ENCODE measurements around the gene RPL34. TPM values are rescaled to one million over a fixed set of nuclear protein-coding genes. Genes with fewer than 3 reads are reported as not detected.
"Not testable (repeated sequence)": the region's sequence is repeated elsewhere in the genome, so short reads cannot be mapped to it uniquely, and the experiment has no call there.

Gene RPL34
- 1,000 to 10,000 TPM; 1,695 to 1,802 TPM for total RNA-seq

- Mint-ChIP-seq H3K27ac (peak within 1 kb of the TSS; percentile 97 to 99), H3K36me3 (peaks cover 48 to 73% of the 10 kb centered on the region in 2 donors), H3K9me3 (no peaks in the 10 kb centered on the region)
- ATAC-seq (peak; percentile 98 to 99), DNase-seq (ENCODE audit: low spot score in 2 of 2) (peak; percentile 92 to 94)
These were observed at the start of gene RPL34 for GRCh38 chr4:108620101-108620932. RPL34 (plus strand) TSS chr4:108620576; CDS start chr4:108621960, 1,384 bp downstream.

GRCh38 chr4:108570993-108571569, 49.3 kb upstream of the RPL34 start:
- no peaks in the 10 kb centered on the region for H3K9me3 Mint-ChIP-seq
- H3K36me3 Mint-ChIP-seq, result no peaks in the 10 kb centered on the region
- H3K27ac Mint-ChIP-seq, result peak overlapping the region in 1 of 2 donors; percentile 76
- no peak for ATAC-seq
- no peak for DNase-seq (ENCODE audit: low spot score in 2 of 2)

GRCh38 chr4:108574402-108574801, 46.0 kb upstream of the RPL34 start:
- H3K9me3 Mint-ChIP-seq, result no peaks in the 10 kb centered on the region
- no peak overlapping the region for H3K27ac Mint-ChIP-seq
- H3K36me3 Mint-ChIP-seq, result no peaks in the 10 kb centered on the region
- DNase-seq (ENCODE audit: low spot score in 2 of 2) (no peak), ATAC-seq (no peak)

GRCh38 chr4:108581083-108581482, 39.3 kb upstream of the RPL34 start:
- no peak for DNase-seq (ENCODE audit: low spot score in 2 of 2)
- Mint-ChIP-seq H3K9me3 (no peaks in the 10 kb centered on the region), H3K27ac (no peak overlapping the region), H3K36me3 (no peaks in the 10 kb centered on the region)
- ATAC-seq, result no peak

- DNase-seq (ENCODE audit: low spot score in 2 of 2) (no peak), ATAC-seq (no peak)
- Mint-ChIP-seq H3K27ac (no peak overlapping the region), H3K9me3 (no peaks in the 10 kb centered on the region), H3K36me3 (no peaks in the 10 kb centered on the region)
These were observed 33.6 kb upstream of the RPL34 start for GRCh38 chr4:108586778-108587177.

- H3K27ac Mint-ChIP-seq, result no peak overlapping the region
- H3K9me3 Mint-ChIP-seq, result no peaks in the 10 kb centered on the region
- no peak for ATAC-seq
- no peak for DNase-seq (ENCODE audit: low spot score in 2 of 2)
- peaks cover 0 to 15% of the 10 kb centered on the region in 2 donors for H3K36me3 Mint-ChIP-seq
These were observed 31.5 kb upstream of the RPL34 start for GRCh38 chr4:108588878-108589277.

- ATAC-seq (no peak), DNase-seq (ENCODE audit: low spot score in 2 of 2) (no peak)
- H3K9me3 Mint-ChIP-seq, result no peaks in the 10 kb centered on the region
- H3K36me3 Mint-ChIP-seq, result peaks cover 5 to 22% of the 10 kb centered on the region in 2 donors
- H3K27ac Mint-ChIP-seq, result no peak overlapping the region
These were observed 30.4 kb upstream of the RPL34 start for GRCh38 chr4:108589961-108590360.

GRCh38 chr4:108590776-108591175, 29.6 kb upstream of the RPL34 start:
- Mint-ChIP-seq H3K27ac (no peak overlapping the region), H3K9me3 (no peaks in the 10 kb centered on the region), H3K36me3 (peaks cover 5 to 22% of the 10 kb centered on the region in 2 donors)
- no peak for ATAC-seq
- DNase-seq (ENCODE audit: low spot score in 2 of 2), result no peak

GRCh38 chr4:108592674-108592986, 27.7 kb upstream of the RPL34 start:
- DNase-seq (ENCODE audit: low spot score in 2 of 2), result no peak
- Mint-ChIP-seq H3K9me3 (no peaks in the 10 kb centered on the region), H3K36me3 (peaks cover 5 to 29% of the 10 kb centered on the region in 2 donors), H3K27ac (peak overlapping the region in 1 of 2 donors; percentile 28)
- no peak for ATAC-seq

- H3K36me3 Mint-ChIP-seq, result peaks cover 5 to 29% of the 10 kb centered on the region in 2 donors
- not testable (repeated sequence) for ATAC-seq; DNase-seq (ENCODE audit: low spot score in 2 of 2); H3K9me3 Mint-ChIP-seq; H3K27ac Mint-ChIP-seq
These were observed 26.1 kb upstream of the RPL34 start for GRCh38 chr4:108594296-108594695.

- H3K27ac Mint-ChIP-seq, result no peak overlapping the region
- peaks cover 5 to 29% of the 10 kb centered on the region in 2 donors for H3K36me3 Mint-ChIP-seq
- H3K9me3 Mint-ChIP-seq, result no peaks in the 10 kb centered on the region
- DNase-seq (ENCODE audit: low spot score in 2 of 2) (no peak), ATAC-seq (no peak)
These were observed 24.0 kb upstream of the RPL34 start for GRCh38 chr4:108596344-108596743.

GRCh38 chr4:108601106-108601505, 19.3 kb upstream of the RPL34 start:
- Mint-ChIP-seq H3K9me3 (no peaks in the 10 kb centered on the region), H3K27ac (peak overlapping the region; percentile 41 to 60), H3K36me3 (peaks cover 0 to 9% of the 10 kb centered on the region in 2 donors)
- DNase-seq (ENCODE audit: low spot score in 2 of 2) (no peak), ATAC-seq (no peak)

- Mint-ChIP-seq H3K36me3 (peaks cover 0 to 10% of the 10 kb centered on the region in 2 donors), H3K9me3 (no peaks in the 10 kb centered on the region), H3K27ac (peak overlapping the region in 1 of 2 donors; percentile 3)
- ATAC-seq (peak; percentile 28 to 30), DNase-seq (ENCODE audit: low spot score in 2 of 2) (no peak)
These were observed 18.8 kb upstream of the RPL34 start for GRCh38 chr4:108601532-108601931.

GRCh38 chr4:108602163-108602562, 18.2 kb upstream of the RPL34 start:
- peak overlapping the region in 1 of 2 donors; percentile 3 for H3K27ac Mint-ChIP-seq
- H3K9me3 Mint-ChIP-seq, result peaks cover 0 to 3% of the 10 kb centered on the region in 2 donors
- peaks cover 0 to 13% of the 10 kb centered on the region in 2 donors for H3K36me3 Mint-ChIP-seq
- DNase-seq (ENCODE audit: low spot score in 2 of 2) (no peak), ATAC-seq (no peak)

GRCh38 chr4:108607079-108607815, 13.1 kb upstream of the RPL34 start:
- Mint-ChIP-seq H3K27ac (no peak overlapping the region), H3K9me3 (peaks cover 0 to 5% of the 10 kb centered on the region in 2 donors), H3K36me3 (peaks cover 0 to 35% of the 10 kb centered on the region in 2 donors)
- no peak for DNase-seq (ENCODE audit: low spot score in 2 of 2)
- ATAC-seq, result no peak

GRCh38 chr4:108611365-108611764, 9.0 kb upstream of the RPL34 start:
- Mint-ChIP-seq H3K9me3 (peaks cover 0 to 5% of the 10 kb centered on the region in 2 donors), H3K36me3 (peaks cover 7 to 54% of the 10 kb centered on the region in 2 donors), H3K27ac (no peak overlapping the region)
- ATAC-seq (no peak), DNase-seq (ENCODE audit: low spot score in 2 of 2) (no peak)

- H3K9me3 Mint-ChIP-seq, result no peaks in the 10 kb centered on the region
- H3K36me3 Mint-ChIP-seq, result peaks cover 14 to 51% of the 10 kb centered on the region in 2 donors
- no peak for DNase-seq (ENCODE audit: low spot score in 2 of 2)
- H3K27ac Mint-ChIP-seq, result no peak overlapping the region
- no peak for ATAC-seq
These were observed 8.0 kb upstream of the RPL34 start for GRCh38 chr4:108612365-108612764.
